SK-N-SH (cell line): ENCODE data around the gene DGKI. TPM values are rescaled to one million over a fixed set of nuclear protein-coding genes. Genes with fewer than 3 reads are reported as not detected.
"Not testable (repeated sequence)": the region's sequence is repeated elsewhere in the genome, so short reads cannot be mapped to it uniquely, and the experiment has no call there.

Source experiments
- CTCF ChIA-PET: fragments of 300-600, 350-600 bp; formaldehyde crosslinking; extraction: SDS; loops from one replicate; lab custom pipeline; 2021; lab: Yijun Ruan, JAX
- POLR2A ChIA-PET: fragments of 350-600 bp; sonication (Branson Sonifier 250); formaldehyde crosslinking; extraction: SDS; loops from one replicate; lab custom pipeline; 2020; ENCODE audit warnings: antibody characterized with exemption, inconsistent platforms; lab: Yijun Ruan, JAX
- DNase-seq: peaks from one replicate; pipeline ENCODE4 v3.0.0; 2012
- H2AFZ ChIP-seq: fragments of 200-600 bp; sonication (generic); 2 replicates; pipeline ENCODE4 v1.8.1; 2016; ENCODE audit warnings: antibody characterized with exemption, mild to moderate bottlenecking, low read depth
- H3F3A ChIP-seq: fragments of 200-600 bp; sonication (generic); replicated peaks from 2 replicates; pipeline ENCODE3; 2016; ENCODE audit warnings: antibody characterized with exemption, mild to moderate bottlenecking; ENCODE audit not compliant: insufficient read depth
- H3K27ac ChIP-seq, 2 experiments: fragments of 200-500 bp in 1 of 2; fragments of 200-600 bp in 1 of 2; sonication (Bioruptor generic) in 1 of 2; sonication (generic), shearing (Covaris generic) in 1 of 2; 2 replicates each; pipeline versions ENCODE4 v1.5.1 to v1.6.1; 2014 to 2016; ENCODE audit warnings: low read depth in 2 of 2, inconsistent platforms in 1 of 2, low read length in 1 of 2, mild to moderate bottlenecking in 1 of 2, mixed read lengths in 1 of 2
- H3K27me3 ChIP-seq: fragments of 200-600 bp; sonication (generic), shearing (Covaris generic); 2 replicates; pipeline ENCODE4 v1.6.1; 2016; ENCODE audit warnings: mixed run types; ENCODE audit not compliant: insufficient read depth
- H3K36me3 ChIP-seq, 2 experiments: fragments of 200-500 bp in 1 of 2; fragments of 200-600 bp in 1 of 2; sonication (Bioruptor generic) in 1 of 2; sonication (generic) in 1 of 2; replicated peaks in 1 of 2; 2 replicates each; pipeline versions ENCODE3 to v1.5.1; 2014 to 2016; ENCODE audit warnings: low read length in 1 of 2, mild to moderate bottlenecking in 1 of 2; ENCODE audit not compliant: insufficient read depth in 2 of 2, control insufficient read depth in 1 of 2
- H3K4me1 ChIP-seq, 2 experiments: fragments of 200-500 bp in 1 of 2; fragments of 200-600 bp in 1 of 2; sonication (Bioruptor generic) in 1 of 2; sonication (generic), shearing (Covaris generic) in 1 of 2; 2 replicates each; pipeline versions ENCODE4 v1.5.1 to v1.6.1; 2014 to 2016; ENCODE audit warnings: low read depth in 1 of 2, low read length in 1 of 2, mixed run types in 1 of 2; ENCODE audit not compliant: insufficient read depth in 2 of 2, control insufficient read depth in 1 of 2
- H3K4me2 ChIP-seq: fragments of 200-600 bp; sonication (generic), shearing (Covaris generic); 2 replicates; pipeline ENCODE4 v1.6.1; 2017; ENCODE audit warnings: mixed run types
- H3K4me3 ChIP-seq, 2 experiments: fragments of 200-500 bp in 1 of 2; fragments of 200-600 bp in 1 of 2; sonication (Bioruptor generic) in 1 of 2; sonication (generic), shearing (Covaris generic) in 1 of 2; 2 replicates each; pipeline versions ENCODE4 v1.5.1 to v1.8.1; 2014 to 2016; ENCODE audit warnings: low read depth in 2 of 2, inconsistent platforms in 1 of 2, low read length in 1 of 2, mild to moderate bottlenecking in 1 of 2, mixed read lengths in 1 of 2, moderate library complexity in 1 of 2
- H3K79me2 ChIP-seq: fragments of 200-600 bp; sonication (generic); 2 replicates; pipeline ENCODE4 v1.8.1; 2017; ENCODE audit warnings: mild to moderate bottlenecking; ENCODE audit not compliant: insufficient read depth
- H3K9ac ChIP-seq: fragments of 200-600 bp; sonication (generic); 2 replicates; pipeline ENCODE4 v1.6.1; 2017; ENCODE audit warnings: mixed run types
- H3K9me2 ChIP-seq: fragments of 200-600 bp; sonication (generic); 2 replicates; pipeline ENCODE4 v1.6.1; 2017; ENCODE audit warnings: mixed run types
- H3K9me3 ChIP-seq: fragments of 200-600 bp; sonication (generic); 2 replicates; pipeline ENCODE4 v1.6.1; 2017; ENCODE audit warnings: mixed run types, mild to moderate bottlenecking, moderate library complexity
- H4K20me1 ChIP-seq: fragments of 200-600 bp; sonication (generic); 2 replicates; pipeline ENCODE4 v1.6.1; 2017; ENCODE audit warnings: mild to moderate bottlenecking, mixed run types; ENCODE audit not compliant: insufficient read depth
- CHD2 ChIP-seq: fragments of 150-350 bp; IDR thresholded peaks from 2 replicates; pipeline ENCODE4 v1.6.1; 2018; ENCODE audit warnings: low read length; ENCODE audit not compliant: partially characterized antibody
- ELF1 ChIP-seq: IDR thresholded peaks from 2 replicates; pipeline ENCODE4 v1.4.0; 2012
- EZH2phosphoT487 ChIP-seq: fragments of 200-600 bp; sonication (generic); IDR thresholded peaks from 2 replicates; pipeline ENCODE4 v1.6.1; 2017; ENCODE audit warnings: low read depth, mixed run types, mild to moderate bottlenecking, antibody characterized with exemption, moderate library complexity, borderline replicate concordance
- FOXJ3 ChIP-seq: sonication (generic); formaldehyde crosslinking; IDR thresholded peaks from 2 replicates; pipeline ENCODE4 v1.5.1; 2020; ENCODE audit warnings: mild to moderate bottlenecking, missing genetic modification reagents
- FOXM1 ChIP-seq: IDR thresholded peaks from 2 replicates; pipeline ENCODE4 v1.4.0; 2012; ENCODE audit warnings: low read depth, mild to moderate bottlenecking
- GABPA ChIP-seq: IDR thresholded peaks from 2 replicates; pipeline ENCODE4 v1.4.0; 2012; ENCODE audit warnings: low read depth, mild to moderate bottlenecking
- GATA2 ChIP-seq: sonication (generic); formaldehyde crosslinking; IDR thresholded peaks from 2 replicates; pipeline ENCODE4 v1.5.0; 2020; ENCODE audit warnings: mild to moderate bottlenecking, missing genetic modification reagents
- MAX ChIP-seq: IDR thresholded peaks from 2 replicates; pipeline ENCODE4 v1.4.0; 2012; ENCODE audit warnings: low read depth
- MEF2A ChIP-seq: IDR thresholded peaks from 2 replicates; pipeline ENCODE4 v1.4.0; 2012; ENCODE audit warnings: low read depth, borderline replicate concordance
- NFIC ChIP-seq: IDR thresholded peaks from 2 replicates; pipeline ENCODE4 v1.4.0; 2012; ENCODE audit warnings: borderline replicate concordance
- RCOR1 ChIP-seq: fragments of 150-350 bp; IDR thresholded peaks from 2 replicates; pipeline ENCODE4 v1.6.1; 2017; ENCODE audit warnings: antibody characterized with exemption, low read length
- RFX5 ChIP-seq: IDR thresholded peaks from 2 replicates; pipeline ENCODE4 v1.6.1; 2012; ENCODE audit warnings: mild to moderate bottlenecking, improper control_type of control experiment, low read length
- TAF1 ChIP-seq: IDR thresholded peaks from 2 replicates; pipeline ENCODE4 v1.6.1; 2012; ENCODE audit warnings: low read depth, mild to moderate bottlenecking, low read length, moderate library complexity, borderline replicate concordance
- WGBS: methylation state at CpG from one replicate; pipeline ENCODE4 v1.1.6; 2017; ENCODE audit warnings: low lambda C conversion rate; 5-methylcytosine and 5-hydroxymethylcytosine counted together
- polyA plus RNA-seq, 3 experiments: library from polyadenylated mRNA; depleted of rRNA; stranded (reverse); fragments of >200 nt; gene quantifications; 2 replicates each; pipeline ENCODE4 v1.2.3, GENCODE V29; 2012
- TF ChIP-seq, protein P1 (sequence below): fragments of 150-350 bp; IDR thresholded peaks from 2 replicates; pipeline ENCODE4 v1.6.1; 2017; ENCODE audit warnings: antibody characterized with exemption, low read length, low read depth, borderline replicate concordance

The DGKI gene
- polyA plus RNA-seq, 1 of the 3 experiments (the other 2 are of a cell fraction): 1.3 TPM

DNA sequence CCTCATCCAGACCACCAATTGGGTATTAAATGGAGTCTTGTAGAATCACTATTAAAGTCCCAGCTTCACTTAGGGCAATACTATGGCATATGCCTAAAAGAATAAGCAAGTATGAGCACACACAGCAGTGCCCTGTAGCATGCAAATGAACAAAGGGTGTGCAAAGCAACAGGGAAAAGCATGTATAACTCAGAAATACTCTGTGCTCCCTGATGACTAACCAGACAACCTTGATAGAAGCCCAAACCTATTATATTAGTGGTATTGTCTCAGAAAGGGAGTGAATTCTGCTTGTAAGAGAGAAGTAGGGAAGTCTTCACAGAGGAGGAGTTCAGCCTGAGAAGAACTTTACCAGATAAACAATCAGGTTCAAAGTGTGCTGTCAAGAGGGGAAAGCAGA, 131.2 kb downstream of the DGKI start:
- no peak for DNase-seq
- Histone ChIP-seq H3K9me2 (no peaks in the 10 kb centered on the region), H3K27me3 (no peaks in the 10 kb centered on the region), H3K79me2 (no peaks in the 10 kb centered on the region; the same call in 1 of the 2 replicates), H3F3A (peaks cover 8% of the 10 kb centered on the region), H3K36me3 (no peaks in the 10 kb centered on the region)
- ChIA-PET CTCF (no interaction called here), POLR2A (no interaction called here)
- TF ChIP-seq, protein P1, sequence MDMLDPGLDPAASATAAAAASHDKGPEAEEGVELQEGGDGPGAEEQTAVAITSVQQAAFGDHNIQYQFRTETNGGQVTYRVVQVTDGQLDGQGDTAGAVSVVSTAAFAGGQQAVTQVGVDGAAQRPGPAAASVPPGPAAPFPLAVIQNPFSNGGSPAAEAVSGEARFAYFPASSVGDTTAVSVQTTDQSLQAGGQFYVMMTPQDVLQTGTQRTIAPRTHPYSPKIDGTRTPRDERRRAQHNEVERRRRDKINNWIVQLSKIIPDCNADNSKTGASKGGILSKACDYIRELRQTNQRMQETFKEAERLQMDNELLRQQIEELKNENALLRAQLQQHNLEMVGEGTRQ: no peak
- TF ChIP-seq MAX: no peak
- TF ChIP-seq FOXJ3 (CRISPR knock-in tag): no peak
- no peak for TF ChIP-seq ELF1
- TF ChIP-seq NFIC: no peak
- no peak for TF ChIP-seq RCOR1
- TF ChIP-seq MEF2A: no peak
- TF ChIP-seq RFX5: no peak
- TF ChIP-seq TAF1: no peak
- TF ChIP-seq CHD2: no peak
- no peak for TF ChIP-seq GATA2 (CRISPR knock-in tag)
- TF ChIP-seq, all 33 proteins: peak for 0
- no peak overlapping the region for H3K4me2 ChIP-seq
- no peak overlapping the region for H3K27ac ChIP-seq
- H3K9ac ChIP-seq: no peak overlapping the region
- H3K9me3 ChIP-seq: no peaks in the 10 kb centered on the region; the same call in 1 of the 2 replicates
- no peaks in the 10 kb centered on the region for H4K20me1 ChIP-seq
- H3K4me1 ChIP-seq: peaks cover 0 to 3% of the 10 kb centered on the region in 2 experiments; a peak in 1 of 4 replicates
- no peak overlapping the region for H2AFZ ChIP-seq
- H3K4me3 ChIP-seq: no peak overlapping the region

GRCh38 chr7:137715121-137715520, 131.7 kb downstream of the DGKI start:
- DNase-seq: no peak
- TF ChIP-seq FOXJ3 (CRISPR knock-in tag): no peak
- no peak for TF ChIP-seq CHD2
- no peak for TF ChIP-seq FOXM1
- no peak for TF ChIP-seq RFX5
- TF ChIP-seq GABPA: no peak
- TF ChIP-seq EZH2phosphoT487: no peak
- WGBS: 69% methylated on average over 3 of the region's 3 CpGs
- no peaks in the 10 kb centered on the region for H3K9me2 ChIP-seq
- POLR2A ChIA-PET: no interaction called here
- H3K9me3 ChIP-seq: no peaks in the 10 kb centered on the region; the same call in 1 of the 2 replicates
- H3K79me2 ChIP-seq: no peaks in the 10 kb centered on the region; the same call in 1 of the 2 replicates
- H3K27ac ChIP-seq: no peak overlapping the region
- H3K36me3 ChIP-seq: no peaks in the 10 kb centered on the region
- CTCF ChIA-PET: no interaction called here
- H2AFZ ChIP-seq: no peak overlapping the region
- H3K27me3 ChIP-seq: no peaks in the 10 kb centered on the region
- H3F3A ChIP-seq: peaks cover 8% of the 10 kb centered on the region
- no peak overlapping the region for H3K4me2 ChIP-seq
- no peak overlapping the region for H3K4me3 ChIP-seq
- no peak overlapping the region for H3K9ac ChIP-seq
- peaks cover 0 to 3% of the 10 kb centered on the region in 2 experiments; a peak in 1 of 4 replicates for H3K4me1 ChIP-seq
- no peaks in the 10 kb centered on the region for H4K20me1 ChIP-seq

DNA sequence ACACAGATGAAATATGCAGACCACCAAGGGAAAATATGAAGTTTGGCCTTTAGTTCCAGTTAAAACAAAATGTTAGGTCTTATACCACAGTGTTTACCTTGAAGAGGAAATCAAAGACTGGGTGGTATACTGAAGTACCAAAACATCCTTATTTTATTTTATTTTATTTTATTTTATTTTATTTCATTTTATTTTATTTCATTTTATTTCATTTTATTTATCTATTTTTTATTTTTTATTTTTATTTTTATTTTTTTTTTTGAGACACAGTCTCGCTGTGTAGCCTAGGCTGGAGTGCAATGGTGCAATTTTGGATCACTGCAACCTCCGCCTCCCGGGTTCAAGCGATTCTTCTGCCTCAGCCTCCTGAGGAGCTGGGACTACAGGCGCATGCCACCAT, 140.4 kb downstream of the DGKI start:
- DNase-seq, H4K20me1 ChIP-seq, H3K27me3 ChIP-seq, H3K4me1 ChIP-seq, H3K4me2 ChIP-seq, H3K79me2 ChIP-seq, H2AFZ ChIP-seq, H3K9me2 ChIP-seq, H3K4me3 ChIP-seq, H3K27ac ChIP-seq, H3K9ac ChIP-seq, H3F3A ChIP-seq, POLR2A ChIA-PET: not testable (repeated sequence)
- Histone ChIP-seq H3K36me3 (peaks cover 0 to 20% of the 10 kb centered on the region in 2 experiments), H3K9me3 (peaks cover 19% of the 10 kb centered on the region)
- CTCF ChIA-PET: interaction anchor here (1.2 kb wide), 1 partner anchor 141 kb away, joined by 3 read pairs; the partner anchor contains the start of gene DGKI
- 89% methylated on average over 5 of the region's 5 CpGs for WGBS
